T-helper 17 cell (primary cell): ENCODE data around the gene PCNT. TPM values are rescaled to one million over a fixed set of nuclear protein-coding genes. Genes with fewer than 3 reads are reported as not detected.

Source experiments
- ATAC-seq: fragments of 150-1000 bp; cut with Tn5 transposase; 2 replicates; pipeline ENCODE4 v1.10.0; 2021; ENCODE audit warnings: mild to moderate bottlenecking, moderate library complexity
- DNase-seq, 3 donors: peaks; one replicate each; pipeline versions ENCODE4 v3.0.0 to v3.0.0-alpha.2; 2020 to 2021
- H3K9me3 ChIP-seq: one replicate; pipeline ENCODE4 v1.7.0; 2013; ENCODE audit warnings: low read length, mild to moderate bottlenecking; ENCODE audit not compliant: control insufficient read depth, poor library complexity, severe bottlenecking
- H3K27ac Mint-ChIP-seq: one replicate; pipeline ENCODE4 v1.8.0; 2022; ENCODE audit warnings: mild to moderate bottlenecking, moderate library complexity, mixed read lengths
- H3K27me3 Mint-ChIP-seq: one replicate; pipeline ENCODE4 v1.8.0; 2022; ENCODE audit warnings: mixed read lengths
- H3K36me3 Mint-ChIP-seq: one replicate; pipeline ENCODE4 v1.8.0; 2022; ENCODE audit warnings: low read depth, mixed read lengths
- H3K4me1 Mint-ChIP-seq: one replicate; pipeline ENCODE4 v1.8.0; 2022; ENCODE audit warnings: mild to moderate bottlenecking, mixed read lengths
- H3K4me3 Mint-ChIP-seq: one replicate; pipeline ENCODE4 v1.8.0; 2022; ENCODE audit warnings: mild to moderate bottlenecking, moderate library complexity, mixed read lengths
- total RNA-seq, 4 donors: library from RNA in 2 of 4; stranded (reverse) in 2 of 4; gene quantifications; one replicate each; pipeline ENCODE4 v1.2.3 and lab custom pipeline; 2022 to 2026

PCNT gene
- total RNA-seq, 2 donors from 2014 or later, result 53.5 to 59.5 TPM

GRCh38 chr21:46317710-46318463 is 6.1 kb upstream of the PCNT start:
- ATAC-seq, result no peak
- H3K4me3 Mint-ChIP-seq, result no peak overlapping the region
- H3K4me1 Mint-ChIP-seq, result peaks cover 9% of the 10 kb centered on the region
- no peaks in the 10 kb centered on the region for H3K27me3 Mint-ChIP-seq
- H3K27ac Mint-ChIP-seq, result no peak overlapping the region
- no peak for DNase-seq
- no peaks in the 10 kb centered on the region for H3K36me3 Mint-ChIP-seq
- H3K9me3 ChIP-seq, result no peaks in the 10 kb centered on the region

- H3K4me1 Mint-ChIP-seq, result peaks cover 9% of the 10 kb centered on the region
- no peak for DNase-seq
- H3K9me3 ChIP-seq, result no peaks in the 10 kb centered on the region
- no peaks in the 10 kb centered on the region for H3K36me3 Mint-ChIP-seq
- ATAC-seq, result no peak
- H3K4me3 Mint-ChIP-seq, result no peak overlapping the region
- H3K27me3 Mint-ChIP-seq, result no peaks in the 10 kb centered on the region
- no peak overlapping the region for H3K27ac Mint-ChIP-seq
Observed at GRCh38 chr21:46318464-46318845, 5.5 kb upstream of the PCNT start.

GRCh38 chr21:46319186-46319585 is 4.8 kb upstream of the PCNT start:
- H3K4me3 Mint-ChIP-seq, result no peak overlapping the region
- peaks cover 2% of the 10 kb centered on the region for H3K36me3 Mint-ChIP-seq
- no peak overlapping the region for H3K27ac Mint-ChIP-seq
- H3K27me3 Mint-ChIP-seq, result no peaks in the 10 kb centered on the region
- ATAC-seq, result no peak
- no peaks in the 10 kb centered on the region for H3K9me3 ChIP-seq
- no peak for DNase-seq
- H3K4me1 Mint-ChIP-seq, result peaks cover 9% of the 10 kb centered on the region

GRCh38 chr21:46320331-46320801 is 3.6 kb upstream of the PCNT start:
- H3K4me3 Mint-ChIP-seq, result no peak overlapping the region
- ATAC-seq (no peak), DNase-seq (no peak)
- no peaks in the 10 kb centered on the region for H3K9me3 ChIP-seq
- peaks cover 10% of the 10 kb centered on the region for H3K4me1 Mint-ChIP-seq
- peaks cover 2% of the 10 kb centered on the region for H3K36me3 Mint-ChIP-seq
- no peak overlapping the region for H3K27ac Mint-ChIP-seq
- H3K27me3 Mint-ChIP-seq, result no peaks in the 10 kb centered on the region

- Mint-ChIP-seq H3K27me3 (no peaks in the 10 kb centered on the region), H3K4me1 (peaks cover 21% of the 10 kb centered on the region), H3K27ac (peak overlapping the region; percentile 89), H3K4me3 (peak overlapping the region; percentile 98), H3K36me3 (peaks cover 2% of the 10 kb centered on the region)
- H3K9me3 ChIP-seq, result no peaks in the 10 kb centered on the region
- ATAC-seq, result no peak
- no peak for DNase-seq
Observed at GRCh38 chr21:46322351-46323226, 1.4 kb upstream of the PCNT start.

- ATAC-seq (peak; percentile 1), DNase-seq (no peak)
- H3K9me3 ChIP-seq, result no peaks in the 10 kb centered on the region
- H3K4me1 Mint-ChIP-seq, result peaks cover 21% of the 10 kb centered on the region
- peaks cover 2% of the 10 kb centered on the region for H3K36me3 Mint-ChIP-seq
- peak overlapping the region; percentile 98 for H3K4me3 Mint-ChIP-seq
- H3K27me3 Mint-ChIP-seq, result no peaks in the 10 kb centered on the region
- H3K27ac Mint-ChIP-seq, result peak overlapping the region; percentile 89
Observed at GRCh38 chr21:46323227-46323709, 688 bp upstream of the PCNT start.

GRCh38 chr21:46324390-46325072 is 575 bp downstream of the PCNT start:
- Mint-ChIP-seq H3K4me1 (peaks cover 21% of the 10 kb centered on the region), H3K36me3 (peaks cover 2% of the 10 kb centered on the region), H3K27me3 (no peaks in the 10 kb centered on the region), H3K27ac (peak overlapping the region; percentile 89), H3K4me3 (peak overlapping the region; percentile 98)
- H3K9me3 ChIP-seq, result no peaks in the 10 kb centered on the region
- peak; percentile 81 for ATAC-seq
- DNase-seq, result peak; percentile 86 to 95 (median 87)

GRCh38 chr21:46325073-46325912 is 1.3 kb downstream of the PCNT start:
- no peaks in the 10 kb centered on the region for H3K27me3 Mint-ChIP-seq
- H3K4me3 Mint-ChIP-seq, result peak overlapping the region; percentile 87
- H3K36me3 Mint-ChIP-seq, result peaks cover 2% of the 10 kb centered on the region
- H3K4me1 Mint-ChIP-seq, result peaks cover 21% of the 10 kb centered on the region
- H3K27ac Mint-ChIP-seq, result peak overlapping the region; percentile 80
- ATAC-seq, result no peak
- H3K9me3 ChIP-seq, result no peaks in the 10 kb centered on the region
- peak; percentile 14 to 24 (median 17) for DNase-seq

- Mint-ChIP-seq H3K27ac (peak overlapping the region; percentile 80), H3K4me3 (peak overlapping the region; percentile 21), H3K4me1 (peaks cover 22% of the 10 kb centered on the region), H3K27me3 (no peaks in the 10 kb centered on the region), H3K36me3 (peaks cover 6% of the 10 kb centered on the region)
- H3K9me3 ChIP-seq, result no peaks in the 10 kb centered on the region
- ATAC-seq (no peak), DNase-seq (no peak)
Observed at GRCh38 chr21:46326110-46326703, 2.3 kb downstream of the PCNT start.

- Mint-ChIP-seq H3K27me3 (no peaks in the 10 kb centered on the region), H3K4me1 (peaks cover 16% of the 10 kb centered on the region), H3K4me3 (no peak overlapping the region), H3K27ac (no peak overlapping the region), H3K36me3 (peaks cover 6% of the 10 kb centered on the region)
- no peak for DNase-seq
- no peaks in the 10 kb centered on the region for H3K9me3 ChIP-seq
- no peak for ATAC-seq
Observed at GRCh38 chr21:46327711-46328110, 3.8 kb downstream of the PCNT start.

GRCh38 chr21:46328151-46328550 is 4.2 kb downstream of the PCNT start:
- Mint-ChIP-seq H3K4me3 (no peak overlapping the region), H3K27ac (no peak overlapping the region), H3K27me3 (no peaks in the 10 kb centered on the region), H3K36me3 (peaks cover 6% of the 10 kb centered on the region), H3K4me1 (peaks cover 15% of the 10 kb centered on the region)
- no peaks in the 10 kb centered on the region for H3K9me3 ChIP-seq
- ATAC-seq (no peak), DNase-seq (no peak)

GRCh38 chr21:46329796-46330195 is 5.8 kb downstream of the PCNT start:
- Mint-ChIP-seq H3K36me3 (peaks cover 3% of the 10 kb centered on the region), H3K27ac (no peak overlapping the region), H3K27me3 (no peaks in the 10 kb centered on the region), H3K4me3 (no peak overlapping the region), H3K4me1 (peaks cover 15% of the 10 kb centered on the region)
- no peaks in the 10 kb centered on the region for H3K9me3 ChIP-seq
- DNase-seq, result no peak
- ATAC-seq, result no peak
